Liver (tissue), 9 donors: Measurements from ENCODE around the gene ISCU. TPM values are rescaled to one million over a fixed set of nuclear protein-coding genes. Genes with fewer than 3 reads are reported as not detected.
"Not testable (repeated sequence)": the region's sequence is repeated elsewhere in the genome, so short reads cannot be mapped to it uniquely, and the experiment has no call there.

Source experiments
- DNase-seq: peaks from one replicate; pipeline ENCODE4 v3.0.0-alpha.2; 2017; ENCODE audit warnings: low spot score
- H3K27ac ChIP-seq, 2 donors: one replicate each; pipeline ENCODE4 v1.7.0; 2013; ENCODE audit warnings: inconsistent platforms in 2 of 2, low read length in 2 of 2, control low read depth in 1 of 2, low read depth in 1 of 2, mild to moderate bottlenecking in 1 of 2
- H3K27me3 ChIP-seq, 4 donors: one replicate each; pipeline versions ENCODE4 v1.6.1 to v1.7.0; 2013; ENCODE audit warnings: low read length in 3 of 4, inconsistent platforms in 1 of 4, mild to moderate bottlenecking in 1 of 4, moderate library complexity in 1 of 4; ENCODE audit not compliant: control insufficient read depth in 4 of 4, insufficient read depth in 4 of 4
- H3K36me3 ChIP-seq, 4 donors: one replicate each; pipeline versions ENCODE4 v1.6.1 to v1.7.0; 2013; ENCODE audit warnings: low read length in 3 of 4, mild to moderate bottlenecking in 3 of 4, low read depth in 1 of 4, moderate library complexity in 1 of 4; ENCODE audit not compliant: control insufficient read depth in 4 of 4, insufficient read depth in 3 of 4
- H3K4me1 ChIP-seq, 4 donors: one replicate each; pipeline versions ENCODE4 v1.6.1 to v1.7.0; 2013; ENCODE audit warnings: low read length in 3 of 4, mild to moderate bottlenecking in 3 of 4, moderate library complexity in 1 of 4; ENCODE audit not compliant: control insufficient read depth in 4 of 4, insufficient read depth in 4 of 4
- H3K4me3 ChIP-seq, 3 donors: one replicate each; pipeline versions ENCODE4 v1.6.1 to v1.7.0; 2013; ENCODE audit warnings: low read length in 3 of 3, control low read depth in 1 of 3, low read depth in 1 of 3, mild to moderate bottlenecking in 1 of 3
- H3K9ac ChIP-seq, 2 donors: one replicate each; pipeline ENCODE4 v1.7.0; 2013; ENCODE audit warnings: low read length in 2 of 2, mild to moderate bottlenecking in 2 of 2, moderate library complexity in 2 of 2, control low read depth in 1 of 2, low read depth in 1 of 2
- H3K9me3 ChIP-seq, 4 donors: one replicate each; pipeline versions ENCODE4 v1.6.1 to v1.7.0; 2013; ENCODE audit warnings: low read length in 3 of 4; ENCODE audit not compliant: control insufficient read depth in 4 of 4
- EGR1 ChIP-seq, 2 donors: IDR thresholded peaks; 2 replicates each; pipeline ENCODE4 v1.6.1; 2016 to 2018; ENCODE audit warnings: antibody characterized with exemption in 2 of 2, low read depth in 2 of 2
- FOXA1 ChIP-seq: IDR thresholded peaks from 2 replicates; pipeline ENCODE4 v1.6.1; 2016; ENCODE audit warnings: antibody characterized with exemption
- FOXA2 ChIP-seq: IDR thresholded peaks from 2 replicates; pipeline ENCODE4 v1.6.1; 2016; ENCODE audit warnings: antibody characterized with exemption
- GABPA ChIP-seq, 2 donors: IDR thresholded peaks in 1 of 2; conservative IDR thresholded peaks in 1 of 2; 2 replicates each; pipeline ENCODE4 v1.6.1; 2016; ENCODE audit warnings: antibody characterized with exemption in 2 of 2, mild to moderate bottlenecking in 1 of 2, moderate library complexity in 1 of 2
- HNF4A ChIP-seq, 2 donors: conservative IDR thresholded peaks; 2 replicates each; pipeline ENCODE4 v1.6.1; 2016; ENCODE audit warnings: antibody characterized with exemption in 2 of 2, mild to moderate bottlenecking in 2 of 2
- HNF4G ChIP-seq: IDR thresholded peaks from 2 replicates; pipeline ENCODE4 v1.6.1; 2016; ENCODE audit warnings: antibody characterized with exemption
- JUND ChIP-seq, 2 donors: IDR thresholded peaks; 2 replicates each; pipeline ENCODE4 v1.6.1; 2016; ENCODE audit warnings: antibody characterized with exemption in 2 of 2
- RAD21 ChIP-seq, 2 donors: IDR thresholded peaks; 2 replicates each; pipeline ENCODE4 v1.6.1; 2016; ENCODE audit warnings: antibody characterized with exemption in 2 of 2, mild to moderate bottlenecking in 2 of 2
- RXRA ChIP-seq, 2 donors: IDR thresholded peaks; 2 replicates each; pipeline ENCODE4 v1.6.1; 2017 to 2018; ENCODE audit warnings: antibody characterized with exemption in 2 of 2, mild to moderate bottlenecking in 1 of 2
- SP1 ChIP-seq: IDR thresholded peaks from 2 replicates; pipeline ENCODE4 v1.6.1; 2018; ENCODE audit warnings: antibody characterized with exemption, mild to moderate bottlenecking
- TAF1 ChIP-seq: conservative IDR thresholded peaks from 2 replicates; pipeline ENCODE4 v1.6.1; 2016; ENCODE audit warnings: antibody characterized with exemption, mild to moderate bottlenecking
- YY1 ChIP-seq: IDR thresholded peaks from 2 replicates; pipeline ENCODE4 v1.6.1; 2016; ENCODE audit warnings: antibody characterized with exemption, mild to moderate bottlenecking
- WGBS: extraction: QIAGEN DNeasy Blood & Tissue Kit; methylation state at CpG from one replicate; pipeline ENCODE4 v1.1.7; 2013; 5-methylcytosine and 5-hydroxymethylcytosine counted together
- polyA plus RNA-seq, 2 donors: library from polyadenylated mRNA; stranded (reverse) in 1 of 2; unstranded in 1 of 2; fragments of 200-250 nt in 1 of 2; fragments of >200 nt in 1 of 2; fragmentation: Nextera tagmentation in 1 of 2; extraction: Ambion mirVana in 1 of 2; gene quantifications; one replicate each; pipeline versions ENCODE4 v1.2.1 to v1.2.3, GENCODE V29; 2013 to 2015
- total RNA-seq, 2 donors: library from RNA; depleted of rRNA; stranded (reverse); fragments of >200 nt; gene quantifications; one replicate each; pipeline ENCODE4 v1.2.3, GENCODE V29; 2014
- TF ChIP-seq, protein P1 (sequence below): IDR thresholded peaks from 2 replicates; pipeline ENCODE4 v1.6.1; 2016; ENCODE audit warnings: antibody characterized with exemption
- TF ChIP-seq, protein P2 (sequence below): fragments of 150-350 bp; IDR thresholded peaks from 2 replicates; pipeline ENCODE4 v1.5.1; 2017; ENCODE audit warnings: improper control_type of control experiment, low read depth, low read length; ENCODE audit not compliant: missing input control
- TF ChIP-seq, protein P3 (sequence below): IDR thresholded peaks from 2 replicates; pipeline ENCODE4 v1.6.1; 2016; ENCODE audit warnings: antibody characterized with exemption, mild to moderate bottlenecking
- donor health status: healthy.
- donor health status: healthy.
- donor health status: healthy.
- donor health status: healthy.
- donor health status: healthy.

The ISCU gene
- total and polyA plus RNA-seq, 4 donors, result 42.3 to 85.9 (median 63.8) TPM

DNA sequence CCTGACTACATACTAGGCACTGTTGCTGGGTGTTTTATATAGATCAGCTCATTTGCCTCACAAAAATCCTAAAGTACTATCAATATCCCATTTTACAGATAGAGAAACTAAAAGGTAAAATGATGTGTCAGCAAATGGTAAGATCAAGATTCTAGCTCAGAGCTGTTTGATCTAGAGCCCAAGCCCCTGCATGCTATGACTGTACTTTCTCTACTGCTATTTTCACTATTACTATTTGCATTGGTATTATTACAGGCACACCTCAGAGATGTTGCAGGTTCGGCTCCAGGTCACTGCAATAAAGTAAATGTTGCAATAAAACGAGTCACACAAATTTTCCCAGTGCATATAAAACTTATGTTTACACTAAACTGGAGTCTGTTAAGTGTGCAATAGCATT is 10.9 kb downstream of the ISCU start:
- H3K9me3 ChIP-seq, result no peaks in the 10 kb centered on the region
- TF ChIP-seq, protein P1, sequence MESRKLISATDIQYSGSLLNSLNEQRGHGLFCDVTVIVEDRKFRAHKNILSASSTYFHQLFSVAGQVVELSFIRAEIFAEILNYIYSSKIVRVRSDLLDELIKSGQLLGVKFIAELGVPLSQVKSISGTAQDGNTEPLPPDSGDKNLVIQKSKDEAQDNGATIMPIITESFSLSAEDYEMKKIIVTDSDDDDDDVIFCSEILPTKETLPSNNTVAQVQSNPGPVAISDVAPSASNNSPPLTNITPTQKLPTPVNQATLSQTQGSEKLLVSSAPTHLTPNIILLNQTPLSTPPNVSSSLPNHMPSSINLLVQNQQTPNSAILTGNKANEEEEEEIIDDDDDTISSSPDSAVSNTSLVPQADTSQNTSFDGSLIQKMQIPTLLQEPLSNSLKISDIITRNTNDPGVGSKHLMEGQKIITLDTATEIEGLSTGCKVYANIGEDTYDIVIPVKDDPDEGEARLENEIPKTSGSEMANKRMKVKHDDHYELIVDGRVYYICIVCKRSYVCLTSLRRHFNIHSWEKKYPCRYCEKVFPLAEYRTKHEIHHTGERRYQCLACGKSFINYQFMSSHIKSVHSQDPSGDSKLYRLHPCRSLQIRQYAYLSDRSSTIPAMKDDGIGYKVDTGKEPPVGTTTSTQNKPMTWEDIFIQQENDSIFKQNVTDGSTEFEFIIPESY, result no peak
- no peak for TF ChIP-seq FOXA1
- TF ChIP-seq HNF4A (conservative IDR thresholded peaks at IDR 0.05), result no peak
- TF ChIP-seq, protein P2, sequence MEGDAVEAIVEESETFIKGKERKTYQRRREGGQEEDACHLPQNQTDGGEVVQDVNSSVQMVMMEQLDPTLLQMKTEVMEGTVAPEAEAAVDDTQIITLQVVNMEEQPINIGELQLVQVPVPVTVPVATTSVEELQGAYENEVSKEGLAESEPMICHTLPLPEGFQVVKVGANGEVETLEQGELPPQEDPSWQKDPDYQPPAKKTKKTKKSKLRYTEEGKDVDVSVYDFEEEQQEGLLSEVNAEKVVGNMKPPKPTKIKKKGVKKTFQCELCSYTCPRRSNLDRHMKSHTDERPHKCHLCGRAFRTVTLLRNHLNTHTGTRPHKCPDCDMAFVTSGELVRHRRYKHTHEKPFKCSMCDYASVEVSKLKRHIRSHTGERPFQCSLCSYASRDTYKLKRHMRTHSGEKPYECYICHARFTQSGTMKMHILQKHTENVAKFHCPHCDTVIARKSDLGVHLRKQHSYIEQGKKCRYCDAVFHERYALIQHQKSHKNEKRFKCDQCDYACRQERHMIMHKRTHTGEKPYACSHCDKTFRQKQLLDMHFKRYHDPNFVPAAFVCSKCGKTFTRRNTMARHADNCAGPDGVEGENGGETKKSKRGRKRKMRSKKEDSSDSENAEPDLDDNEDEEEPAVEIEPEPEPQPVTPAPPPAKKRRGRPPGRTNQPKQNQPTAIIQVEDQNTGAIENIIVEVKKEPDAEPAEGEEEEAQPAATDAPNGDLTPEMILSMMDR, result no peak
- TF ChIP-seq SP1, result no peak
- no peak for TF ChIP-seq EGR1 (IDR thresholded peaks at IDR 0.05; ENCODE audit: low read depth in 2 of 2)
- TF ChIP-seq RXRA (IDR thresholded peaks at IDR 0.05), result no peak
- TF ChIP-seq JUND (IDR thresholded peaks at IDR 0.05), result no peak
- TF ChIP-seq, protein P3, sequence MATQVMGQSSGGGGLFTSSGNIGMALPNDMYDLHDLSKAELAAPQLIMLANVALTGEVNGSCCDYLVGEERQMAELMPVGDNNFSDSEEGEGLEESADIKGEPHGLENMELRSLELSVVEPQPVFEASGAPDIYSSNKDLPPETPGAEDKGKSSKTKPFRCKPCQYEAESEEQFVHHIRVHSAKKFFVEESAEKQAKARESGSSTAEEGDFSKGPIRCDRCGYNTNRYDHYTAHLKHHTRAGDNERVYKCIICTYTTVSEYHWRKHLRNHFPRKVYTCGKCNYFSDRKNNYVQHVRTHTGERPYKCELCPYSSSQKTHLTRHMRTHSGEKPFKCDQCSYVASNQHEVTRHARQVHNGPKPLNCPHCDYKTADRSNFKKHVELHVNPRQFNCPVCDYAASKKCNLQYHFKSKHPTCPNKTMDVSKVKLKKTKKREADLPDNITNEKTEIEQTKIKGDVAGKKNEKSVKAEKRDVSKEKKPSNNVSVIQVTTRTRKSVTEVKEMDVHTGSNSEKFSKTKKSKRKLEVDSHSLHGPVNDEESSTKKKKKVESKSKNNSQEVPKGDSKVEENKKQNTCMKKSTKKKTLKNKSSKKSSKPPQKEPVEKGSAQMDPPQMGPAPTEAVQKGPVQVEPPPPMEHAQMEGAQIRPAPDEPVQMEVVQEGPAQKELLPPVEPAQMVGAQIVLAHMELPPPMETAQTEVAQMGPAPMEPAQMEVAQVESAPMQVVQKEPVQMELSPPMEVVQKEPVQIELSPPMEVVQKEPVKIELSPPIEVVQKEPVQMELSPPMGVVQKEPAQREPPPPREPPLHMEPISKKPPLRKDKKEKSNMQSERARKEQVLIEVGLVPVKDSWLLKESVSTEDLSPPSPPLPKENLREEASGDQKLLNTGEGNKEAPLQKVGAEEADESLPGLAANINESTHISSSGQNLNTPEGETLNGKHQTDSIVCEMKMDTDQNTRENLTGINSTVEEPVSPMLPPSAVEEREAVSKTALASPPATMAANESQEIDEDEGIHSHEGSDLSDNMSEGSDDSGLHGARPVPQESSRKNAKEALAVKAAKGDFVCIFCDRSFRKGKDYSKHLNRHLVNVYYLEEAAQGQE, result no peak
- no peak for TF ChIP-seq YY1
- TF ChIP-seq GABPA (IDR thresholded peaks at IDR 0.05 in 1 of 2, conservative IDR thresholded peaks at IDR 0.05 in 1 of 2), result no peak
- TF ChIP-seq FOXA2, result no peak
- TF ChIP-seq HNF4G, result no peak
- no peak for TF ChIP-seq TAF1
- TF ChIP-seq RAD21 (IDR thresholded peaks at IDR 0.05), result no peak
- no peak for DNase-seq
- H3K27ac ChIP-seq, result no peak overlapping the region
- no peaks in the 10 kb centered on the region for H3K4me1 ChIP-seq
- peaks cover 0 to 15% (median 6%) of the 10 kb centered on the region in 4 donors for H3K36me3 ChIP-seq
- WGBS, result 46% methylated on average over 2 of the region's 2 CpGs
- no peak overlapping the region for H3K9ac ChIP-seq
- H3K4me3 ChIP-seq, result no peak overlapping the region
- H3K27me3 ChIP-seq, result no peaks in the 10 kb centered on the region

DNA sequence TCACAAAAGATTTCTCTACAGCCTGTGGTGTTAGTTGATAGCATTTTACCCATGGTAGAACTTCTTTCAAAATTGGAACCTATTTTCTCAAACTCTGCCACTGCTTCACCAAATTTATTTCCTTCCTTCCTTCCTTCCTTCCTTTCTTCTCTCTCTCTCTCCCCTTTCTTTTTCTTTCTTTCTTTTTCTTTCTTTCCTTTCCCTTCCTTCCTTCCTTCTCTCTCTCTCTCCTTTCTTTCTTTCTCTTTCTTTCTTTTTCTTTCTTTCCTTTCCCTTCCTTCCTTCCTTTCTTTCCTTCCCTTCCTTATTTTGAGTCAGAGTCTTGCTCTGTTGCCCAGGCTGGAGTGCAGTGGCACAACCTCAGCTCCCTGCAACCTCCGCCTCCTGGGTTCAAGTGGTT is 11.9 kb downstream of the ISCU start:
- not testable (repeated sequence) for H3K9me3 ChIP-seq, H3K4me3 ChIP-seq, H3K27ac ChIP-seq, H3K9ac ChIP-seq, H3K4me1 ChIP-seq, DNase-seq, H3K27me3 ChIP-seq, H3K36me3 ChIP-seq
- WGBS, result 91% methylated on average over 1 of the region's 1 CpG
